Peyer's patch (tissue), 4 donors: ENCODE measurements around the gene TP53AIP1. TPM values are rescaled to one million over a fixed set of nuclear protein-coding genes. Genes with fewer than 3 reads are reported as not detected.

ENCODE experiments used
- DNase-seq, 3 donors: peaks; one replicate each; pipeline ENCODE4 v3.0.0-alpha.2; 2017 to 2019
- H3K27ac ChIP-seq, 4 donors: fragments of 200-600 bp; sonication (generic); one replicate each; pipeline ENCODE4 v1.5.1; 2016 to 2019
- H3K27me3 ChIP-seq, 2 donors: fragments of 200-600 bp; sonication (generic); one replicate each; pipeline ENCODE4 v1.5.1; 2019
- H3K36me3 ChIP-seq, 3 donors: fragments of 200-600 bp; sonication (generic); one replicate each; pipeline ENCODE4 v1.5.1; 2016 to 2019
- H3K4me1 ChIP-seq, 4 donors: fragments of 200-600 bp; sonication (generic); one replicate each; pipeline ENCODE4 v1.5.1; 2016 to 2019
- H3K4me3 ChIP-seq, 4 donors: fragments of 200-600 bp; sonication (generic); 1 replicate in 3 of 4; 2 replicates in 1 of 4; pipeline ENCODE4 v1.5.1; 2016 to 2019; ENCODE audit warnings: mild to moderate bottlenecking in 1 of 4
- H3K9me3 ChIP-seq, 4 donors: fragments of 200-600 bp; sonication (generic); one replicate each; pipeline ENCODE4 v1.5.1; 2016 to 2019; ENCODE audit warnings: mild to moderate bottlenecking in 1 of 4
- CTCF ChIP-seq, 6 experiments: fragments of 450-650 bp in 4 of 6; fragments of 200-600 bp in 2 of 6; sonication (generic) in 1 of 6; IDR thresholded peaks; one replicate each; pipeline ENCODE4 v1.5.1; 2017 to 2019; ENCODE audit warnings: antibody characterized with exemption in 6 of 6, mild to moderate bottlenecking in 3 of 6, moderate library complexity in 1 of 6
- POLR2A ChIP-seq, 2 donors: fragments of 450-650 bp; IDR thresholded peaks; one replicate each; pipeline ENCODE4 v1.5.1; 2017; ENCODE audit warnings: antibody characterized with exemption in 2 of 2, mild to moderate bottlenecking in 2 of 2, moderate library complexity in 2 of 2
- total RNA-seq, 4 donors: library from RNA; depleted of rRNA; stranded (reverse); fragments of >200 nt; gene quantifications; one replicate each; pipeline ENCODE4 v1.1.0, GENCODE V29; 2016

TP53AIP1 gene
- total RNA-seq, 4 donors from 2014 or later: 0.35 to 2.0 (median 0.47) TPM; not detected in 1

- Histone ChIP-seq H3K4me1 (no peaks in the 10 kb centered on the region), H3K27ac (no peak overlapping the region), H3K27me3 (no peaks in the 10 kb centered on the region), H3K4me3 (no peak overlapping the region), H3K9me3 (no peaks in the 10 kb centered on the region), H3K36me3 (peaks cover 0 to 13% (median 0%) of the 10 kb centered on the region in 3 donors)
- DNase-seq: no peak
- TF ChIP-seq POLR2A (IDR thresholded peaks at IDR 0.05): no peak
- TF ChIP-seq CTCF (IDR thresholded peaks at IDR 0.05): no peak
Measured at GRCh38 chr11:128962896-128963295, 20.2 kb upstream of the TP53AIP1 start.

GRCh38 chr11:128961645-128962044 lies 19.0 kb upstream of the TP53AIP1 start:
- no peak for DNase-seq
- Histone ChIP-seq H3K4me3 (no peak overlapping the region), H3K36me3 (peaks cover 0 to 13% (median 0%) of the 10 kb centered on the region in 3 donors), H3K9me3 (no peaks in the 10 kb centered on the region), H3K27me3 (no peaks in the 10 kb centered on the region), H3K27ac (no peak overlapping the region), H3K4me1 (no peaks in the 10 kb centered on the region)
- no peak for TF ChIP-seq CTCF (IDR thresholded peaks at IDR 0.05)
- no peak for TF ChIP-seq POLR2A (IDR thresholded peaks at IDR 0.05)

GRCh38 chr11:128957202-128957482 lies 14.5 kb upstream of the TP53AIP1 start:
- H3K27me3 ChIP-seq: no peaks in the 10 kb centered on the region
- no peak for DNase-seq
- no peak for TF ChIP-seq CTCF (IDR thresholded peaks at IDR 0.05)
- no peak for TF ChIP-seq POLR2A (IDR thresholded peaks at IDR 0.05)
- H3K36me3 ChIP-seq: no peaks in the 10 kb centered on the region
- no peak overlapping the region for H3K4me3 ChIP-seq
- H3K9me3 ChIP-seq: no peaks in the 10 kb centered on the region
- no peaks in the 10 kb centered on the region for H3K4me1 ChIP-seq
- no peak overlapping the region for H3K27ac ChIP-seq

- Histone ChIP-seq H3K36me3 (no peaks in the 10 kb centered on the region), H3K4me1 (no peaks in the 10 kb centered on the region), H3K27ac (no peak overlapping the region), H3K9me3 (no peaks in the 10 kb centered on the region), H3K27me3 (no peaks in the 10 kb centered on the region), H3K4me3 (no peak overlapping the region)
- TF ChIP-seq CTCF (IDR thresholded peaks at IDR 0.05): peak; percentile 26 to 91 (median 74)
- no peak for TF ChIP-seq POLR2A (IDR thresholded peaks at IDR 0.05)
- peak in 1 of 3 donors; percentile 64 for DNase-seq
Measured at GRCh38 chr11:128956401-128957201, 13.9 kb upstream of the TP53AIP1 start.

- H3K4me3 ChIP-seq: no peak overlapping the region
- DNase-seq: no peak
- TF ChIP-seq POLR2A (IDR thresholded peaks at IDR 0.05) (no peak), CTCF (IDR thresholded peaks at IDR 0.05) (no peak)
- H3K36me3 ChIP-seq: no peaks in the 10 kb centered on the region
- no peaks in the 10 kb centered on the region for H3K9me3 ChIP-seq
- no peaks in the 10 kb centered on the region for H3K27me3 ChIP-seq
- H3K4me1 ChIP-seq: no peaks in the 10 kb centered on the region
- no peak overlapping the region for H3K27ac ChIP-seq
Measured at GRCh38 chr11:128955636-128956035, 13.0 kb upstream of the TP53AIP1 start.
